GM12801 (cell line): ENCODE results near the gene PRKD1.

ENCODE experiments used
- CTCF ChIP-seq: IDR thresholded peaks from one replicate; pipeline ENCODE4 v1.5.1; 2011; ENCODE audit warnings: control low read depth; ENCODE audit not compliant: insufficient read length; ENCODE audit errors: extremely low read depth

Gene PRKD1

GRCh38 chr14:29710015-29710414 lies 217.6 kb downstream of the PRKD1 start:
- no peak for TF ChIP-seq CTCF

GRCh38 chr14:29709490-29709889 lies 218.2 kb downstream of the PRKD1 start:
- no peak for TF ChIP-seq CTCF

GRCh38 chr14:29706700-29707099 lies 220.9 kb downstream of the PRKD1 start:
- no peak for TF ChIP-seq CTCF

GRCh38 chr14:29705801-29706200 lies 221.8 kb downstream of the PRKD1 start:
- TF ChIP-seq CTCF = no peak

GRCh38 chr14:29687866-29688265 lies 239.8 kb downstream of the PRKD1 start:
- TF ChIP-seq CTCF = no peak

- no peak for TF ChIP-seq CTCF
Observed at GRCh38 chr14:29687071-29687765, 240.4 kb downstream of the PRKD1 start.

GRCh38 chr14:29684926-29685325 lies 242.7 kb downstream of the PRKD1 start:
- TF ChIP-seq CTCF = no peak
